Large intestine (tissue), 3 donors: ENCODE measurements around the gene SERPINF2. TPM values are rescaled to one million over a fixed set of nuclear protein-coding genes. Genes with fewer than 3 reads are reported as not detected.

Source experiments
- DNase-seq, 2 donors: peaks; one replicate each; pipeline versions ENCODE4 v3.0.0 to v3.0.0-alpha.2; 2013
- H3K27ac ChIP-seq: one replicate; pipeline ENCODE4 v1.5.1; 2013; ENCODE audit warnings: low read length
- H3K27me3 ChIP-seq: 2 replicates; pipeline ENCODE4 v1.6.1; 2013; ENCODE audit warnings: low read length; ENCODE audit not compliant: control insufficient read depth, insufficient read depth
- H3K36me3 ChIP-seq: 2 replicates; pipeline ENCODE4 v1.6.1; 2013; ENCODE audit warnings: low read length; ENCODE audit not compliant: control insufficient read depth, insufficient read depth
- H3K4me1 ChIP-seq: one replicate; pipeline ENCODE4 v1.6.1; 2013; ENCODE audit warnings: low read length; ENCODE audit not compliant: control insufficient read depth, insufficient read depth
- H3K4me3 ChIP-seq: one replicate; pipeline ENCODE4 v1.5.1; 2013; ENCODE audit warnings: low read length
- H3K9me3 ChIP-seq: one replicate; pipeline ENCODE4 v1.6.1; 2013; ENCODE audit warnings: mild to moderate bottlenecking, low read depth, low read length, moderate library complexity; ENCODE audit not compliant: control insufficient read depth
- WGBS: methylation state at CpG from one replicate; pipeline ENCODE4 v1.1.5; 2013; ENCODE audit warnings: low lambda C conversion rate; ENCODE audit not compliant: insufficient coverage; 5-methylcytosine and 5-hydroxymethylcytosine counted together
- polyA plus RNA-seq: library from polyadenylated mRNA; unstranded; fragments of 120-200 nt; gene quantifications from one replicate; pipeline ENCODE4 v1.2.1, GENCODE V29; 2013

The SERPINF2 gene
- polyA plus RNA-seq, 1 donor = 14.3 TPM

DNA sequence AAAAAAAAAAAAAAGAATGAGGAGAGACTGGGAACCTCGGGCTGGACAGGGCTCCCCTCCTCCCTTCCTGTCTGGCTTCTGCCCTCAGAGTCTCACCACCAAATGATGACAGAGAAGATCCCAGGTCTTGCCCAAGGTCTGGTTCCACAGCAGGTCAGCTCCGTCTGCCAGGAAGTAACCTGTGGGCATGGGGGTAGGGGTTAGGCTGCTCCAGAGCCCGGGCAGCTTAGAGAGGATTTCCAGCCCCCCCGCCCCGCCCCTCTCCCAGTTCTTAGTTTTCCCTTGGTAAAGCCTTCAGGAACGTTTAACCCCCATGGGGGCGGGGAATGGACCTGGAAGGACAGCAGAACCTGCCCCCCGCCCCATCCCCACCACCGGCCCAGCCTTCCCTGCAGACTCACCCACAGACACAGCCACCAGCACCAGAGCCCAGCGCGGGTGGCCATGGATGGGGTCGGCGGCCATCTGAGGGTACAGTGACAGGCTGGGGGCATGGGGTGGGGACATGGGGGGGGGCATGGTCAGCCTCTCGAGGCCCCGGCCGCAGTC is 33.2 kb upstream of the SERPINF2 start:
- DNase-seq = peak in 1 of 2 donors; percentile 30
- Histone ChIP-seq H3K36me3 (peaks cover 20% of the 10 kb centered on the region), H3K9me3 (no peaks in the 10 kb centered on the region), H3K27me3 (no peaks in the 10 kb centered on the region), H3K4me3 (peak overlapping the region; percentile 59), H3K27ac (no peak overlapping the region), H3K4me1 (peaks cover 23% of the 10 kb centered on the region)
- no CpG with 5 or more reads among the region's 16 CpGs for WGBS

DNA sequence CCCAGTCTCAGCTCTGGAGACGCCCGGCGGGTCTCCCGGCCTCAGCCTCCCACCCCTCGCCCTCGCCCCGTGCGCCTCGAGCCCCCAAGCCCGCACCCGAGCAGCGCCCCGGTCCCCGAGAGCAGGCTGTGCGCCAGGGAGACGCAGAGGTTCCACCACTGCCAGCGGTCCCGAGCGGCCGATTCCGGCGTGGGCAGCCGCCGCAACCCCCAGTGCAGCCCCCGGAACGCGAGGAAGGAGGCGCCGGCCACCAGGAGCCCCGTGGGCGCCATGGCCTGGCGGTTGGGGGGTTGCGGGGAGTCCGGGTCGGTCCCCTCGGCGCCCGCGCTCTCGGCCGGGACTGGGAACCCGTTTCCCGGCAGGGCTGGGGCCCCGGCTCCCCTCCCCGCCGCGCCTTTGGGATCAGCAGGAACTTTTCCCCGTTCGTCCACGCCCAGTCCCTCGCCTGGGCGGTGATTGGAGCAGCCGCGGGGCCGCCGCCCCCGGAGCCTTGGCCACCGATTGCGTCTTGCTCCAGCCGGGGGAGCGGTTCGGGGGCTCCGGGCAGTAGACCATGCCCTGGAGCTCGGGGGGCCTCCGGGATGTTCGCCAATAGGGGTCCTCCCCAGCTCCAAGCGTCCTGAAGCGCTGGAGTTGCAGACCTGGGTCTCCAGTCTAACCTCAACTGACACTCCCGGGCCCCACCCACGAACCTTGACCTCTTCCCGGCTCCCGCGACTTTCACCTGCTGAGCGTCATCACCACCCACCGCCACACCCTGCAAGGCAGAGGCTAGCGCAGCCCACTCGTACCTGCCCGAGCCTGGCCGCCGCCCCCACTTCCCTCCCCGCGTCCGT is 32.5 kb upstream of the SERPINF2 start, which contains the start of gene TLCD2:
TLCD2 (minus strand) TSS at position 407 of the 836 bp plus-strand sequence; CDS start at position 272, 135 bp downstream.
- Histone ChIP-seq H3K27me3 (no peaks in the 10 kb centered on the region), H3K4me3 (peak within 1 kb of the TSS; percentile 59), H3K27ac (peak within 1 kb of the TSS; percentile 46), H3K9me3 (no peaks in the 10 kb centered on the region), H3K4me1 (peaks cover 28% of the 10 kb centered on the region), H3K36me3 (peaks cover 20% of the 10 kb centered on the region)
- DNase-seq = peak; percentile 81 to 96
- no CpG with 5 or more reads among the region's 83 CpGs for WGBS

DNA sequence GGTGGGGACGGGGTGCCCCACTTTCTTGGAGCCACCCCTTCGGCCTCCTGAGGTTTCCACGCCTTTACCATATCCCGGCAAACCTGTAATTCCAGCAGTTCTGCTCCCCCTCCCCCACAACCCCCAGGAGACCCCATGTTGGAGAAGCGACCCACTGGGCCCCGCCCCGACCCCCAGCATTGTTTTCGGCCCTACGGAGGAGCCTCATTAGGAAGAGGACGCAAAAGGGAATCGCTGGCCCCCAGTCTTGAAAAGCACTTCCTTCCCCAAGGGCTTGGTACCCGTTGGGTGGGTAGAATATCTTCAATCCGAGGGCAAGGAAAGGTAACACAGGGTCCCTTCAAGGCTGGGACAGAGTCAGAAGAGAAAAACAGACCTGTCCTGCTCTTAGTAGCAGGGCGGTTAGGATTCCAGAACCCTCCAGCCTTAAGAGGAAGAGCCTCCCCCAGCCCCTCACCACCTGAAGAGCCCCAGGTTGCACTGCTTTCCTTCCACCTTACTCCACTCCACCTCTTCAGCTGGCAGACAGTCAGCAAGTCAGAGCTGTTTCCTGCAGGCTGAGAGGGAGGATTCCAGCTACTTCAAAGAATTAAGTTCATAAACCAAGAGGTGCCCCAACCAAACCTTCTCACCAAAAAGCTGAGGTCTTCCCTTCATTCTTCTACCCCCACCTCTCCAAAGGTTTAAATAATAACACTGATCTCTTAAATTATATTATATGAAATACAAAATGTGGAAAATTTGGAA is 31.7 kb upstream of the SERPINF2 start:
- Histone ChIP-seq H3K4me3 (peak overlapping the region; percentile 59), H3K4me1 (peaks cover 30% of the 10 kb centered on the region), H3K36me3 (peaks cover 20% of the 10 kb centered on the region), H3K9me3 (no peaks in the 10 kb centered on the region), H3K27me3 (no peaks in the 10 kb centered on the region), H3K27ac (peak overlapping the region; percentile 23)
- peak in 1 of 2 donors; percentile 42 for DNase-seq
- WGBS = no CpG with 5 or more reads among the region's 14 CpGs

DNA sequence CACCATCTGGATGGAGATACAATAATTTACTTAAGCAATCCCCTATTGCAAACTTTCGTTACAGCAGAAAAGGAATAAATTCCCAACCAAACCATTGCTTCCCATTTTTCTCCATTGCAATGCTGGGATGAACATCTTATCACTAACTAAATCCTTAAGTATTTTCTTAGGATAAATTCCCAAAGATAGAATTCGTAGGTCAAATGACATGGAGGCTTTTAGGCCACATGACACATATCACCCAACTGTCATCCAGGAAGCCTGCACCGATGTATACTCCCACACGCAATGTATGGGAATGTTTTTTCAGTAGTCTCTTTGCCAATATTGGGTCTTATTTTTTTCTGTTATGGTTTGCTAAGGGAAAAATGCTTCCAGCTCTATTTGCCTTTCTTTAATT is 30.9 kb upstream of the SERPINF2 start:
- Histone ChIP-seq H3K9me3 (no peaks in the 10 kb centered on the region), H3K27me3 (no peaks in the 10 kb centered on the region), H3K4me1 (peaks cover 30% of the 10 kb centered on the region), H3K27ac (no peak overlapping the region), H3K4me3 (no peak overlapping the region), H3K36me3 (peaks cover 20% of the 10 kb centered on the region)
- no CpG with 5 or more reads among the region's 4 CpGs for WGBS
- no peak for DNase-seq

DNA sequence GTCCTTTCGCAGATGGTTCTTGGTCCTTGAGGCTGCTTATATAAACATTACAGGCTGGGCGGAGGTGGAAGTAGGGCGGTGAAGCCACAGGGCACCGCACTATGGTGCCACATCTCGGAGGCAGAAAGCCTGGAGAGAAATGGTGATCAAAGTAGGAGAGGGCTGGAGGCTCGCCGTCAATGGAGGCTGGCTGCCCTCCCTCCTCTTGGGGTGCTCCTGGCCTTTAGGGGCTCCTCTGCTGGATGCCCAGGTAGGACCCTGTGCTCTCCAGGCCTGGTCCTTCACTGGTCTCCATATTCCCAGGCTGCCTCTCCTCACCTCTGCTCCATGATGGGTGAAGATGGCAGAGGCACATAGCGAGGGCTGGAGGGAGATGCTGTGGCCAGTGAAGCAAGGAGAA is 30.4 kb upstream of the SERPINF2 start:
- Histone ChIP-seq H3K27me3 (no peaks in the 10 kb centered on the region), H3K4me3 (no peak overlapping the region), H3K9me3 (no peaks in the 10 kb centered on the region), H3K4me1 (peaks cover 31% of the 10 kb centered on the region), H3K27ac (no peak overlapping the region), H3K36me3 (peaks cover 18% of the 10 kb centered on the region)
- DNase-seq = no peak
- WGBS = no CpG with 5 or more reads among the region's 8 CpGs

DNA sequence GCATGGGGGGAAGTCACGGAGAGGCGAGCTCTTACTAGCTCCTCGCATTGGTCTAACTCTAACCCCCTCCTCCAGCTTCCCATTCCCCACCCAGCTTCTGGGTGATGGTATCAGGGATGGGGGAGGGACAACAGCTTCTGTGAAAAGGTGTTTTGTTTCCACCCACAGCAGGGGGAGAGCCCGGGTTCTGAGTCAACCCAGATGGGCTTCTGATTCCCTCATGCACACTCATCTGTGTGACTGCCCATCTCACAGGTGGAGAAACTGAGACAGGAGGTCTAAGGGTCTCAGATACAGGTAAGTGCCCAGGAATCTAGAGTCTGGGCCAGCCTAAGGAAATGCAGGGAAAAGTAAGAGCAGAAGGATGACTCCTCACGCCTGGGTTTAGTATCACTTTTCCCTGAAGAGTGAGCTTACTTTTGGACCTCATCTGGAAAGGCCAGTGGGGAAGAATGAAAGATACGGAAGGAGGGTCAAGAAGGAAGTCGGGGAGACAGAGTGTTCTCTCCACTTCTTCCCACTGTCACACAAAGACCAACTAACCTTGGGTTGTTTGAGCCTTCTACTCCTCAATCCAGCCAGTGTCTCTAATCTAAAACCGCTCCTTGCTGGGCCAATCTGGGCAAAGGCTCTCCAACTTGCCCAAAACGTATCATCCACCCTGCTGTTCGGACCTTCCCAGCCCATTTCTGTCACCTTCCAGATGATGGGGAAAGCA is 29.4 kb upstream of the SERPINF2 start:
- Histone ChIP-seq H3K4me3 (no peak overlapping the region), H3K27me3 (no peaks in the 10 kb centered on the region), H3K27ac (peak overlapping the region; percentile 79), H3K9me3 (no peaks in the 10 kb centered on the region), H3K36me3 (peaks cover 17% of the 10 kb centered on the region), H3K4me1 (peaks cover 38% of the 10 kb centered on the region)
- DNase-seq = no peak
- WGBS = 67% methylated on average over 2 of the region's 10 CpGs

DNA sequence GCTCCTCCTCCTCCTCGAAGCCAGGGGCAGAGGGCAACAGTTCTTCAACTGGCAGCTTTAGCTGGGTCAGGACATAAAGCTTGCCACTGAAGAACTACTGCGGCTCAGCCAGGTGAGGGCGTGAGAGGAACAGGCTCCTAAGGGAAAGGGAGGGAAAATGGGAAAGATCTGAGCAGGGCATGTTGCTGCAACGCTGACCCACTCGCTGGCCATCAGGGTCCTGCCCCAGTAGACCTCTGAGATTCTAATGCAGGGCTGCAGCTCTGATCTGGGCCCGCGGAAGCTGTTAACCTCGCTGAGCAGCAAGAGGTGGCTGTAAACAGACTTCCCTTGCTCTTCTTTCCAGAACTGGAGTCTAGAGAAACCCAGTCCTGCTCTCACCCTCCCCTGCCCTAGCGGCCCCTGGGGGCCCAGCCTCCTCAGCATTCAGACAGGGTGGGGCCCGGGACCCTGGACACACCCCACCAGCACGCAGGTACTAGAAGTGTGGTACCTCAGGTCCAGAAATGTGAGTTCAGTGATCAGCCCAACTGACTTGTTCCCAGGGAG is 28.7 kb upstream of the SERPINF2 start:
- DNase-seq = peak; percentile 74 to 77
- Histone ChIP-seq H3K27me3 (no peaks in the 10 kb centered on the region), H3K4me1 (peaks cover 38% of the 10 kb centered on the region), H3K36me3 (peaks cover 17% of the 10 kb centered on the region), H3K27ac (peak overlapping the region; percentile 79), H3K9me3 (no peaks in the 10 kb centered on the region), H3K4me3 (peak overlapping the region; percentile 77)
- no CpG with 5 or more reads among the region's 11 CpGs for WGBS

DNA sequence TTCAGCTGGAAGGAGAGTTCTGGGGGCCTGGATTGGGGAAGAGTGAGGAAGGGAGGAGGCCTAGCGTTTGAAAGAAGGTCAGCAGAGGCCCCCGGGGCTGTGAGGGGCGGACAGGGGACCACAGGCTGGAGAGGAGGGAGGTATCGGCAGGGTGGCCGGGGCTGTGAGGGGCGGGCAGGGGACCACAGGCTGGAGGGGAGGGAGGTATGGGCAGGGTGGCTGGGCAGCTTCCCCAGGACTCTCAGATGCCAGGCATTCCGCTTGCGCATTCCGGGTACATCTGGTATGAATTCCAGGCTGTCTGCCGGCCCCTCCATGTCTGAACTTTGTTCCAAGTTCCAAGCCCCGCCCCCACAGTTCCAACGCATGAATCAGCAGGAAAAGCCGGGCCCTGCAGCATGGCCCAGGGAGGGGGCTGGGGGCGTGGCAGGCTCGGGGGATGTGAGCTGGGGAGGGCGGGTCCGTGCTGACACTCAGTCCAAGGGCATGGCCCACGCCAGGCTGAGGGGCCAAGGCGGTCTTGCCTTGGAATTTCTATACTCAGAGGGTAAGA is 28.2 kb upstream of the SERPINF2 start:
- WGBS = no CpG with 5 or more reads among the region's 19 CpGs
- Histone ChIP-seq H3K4me3 (peak overlapping the region; percentile 77), H3K27ac (peak overlapping the region; percentile 98), H3K36me3 (peaks cover 17% of the 10 kb centered on the region), H3K4me1 (peaks cover 36% of the 10 kb centered on the region), H3K27me3 (no peaks in the 10 kb centered on the region), H3K9me3 (no peaks in the 10 kb centered on the region)
- DNase-seq = peak; percentile 97 to 98

DNA sequence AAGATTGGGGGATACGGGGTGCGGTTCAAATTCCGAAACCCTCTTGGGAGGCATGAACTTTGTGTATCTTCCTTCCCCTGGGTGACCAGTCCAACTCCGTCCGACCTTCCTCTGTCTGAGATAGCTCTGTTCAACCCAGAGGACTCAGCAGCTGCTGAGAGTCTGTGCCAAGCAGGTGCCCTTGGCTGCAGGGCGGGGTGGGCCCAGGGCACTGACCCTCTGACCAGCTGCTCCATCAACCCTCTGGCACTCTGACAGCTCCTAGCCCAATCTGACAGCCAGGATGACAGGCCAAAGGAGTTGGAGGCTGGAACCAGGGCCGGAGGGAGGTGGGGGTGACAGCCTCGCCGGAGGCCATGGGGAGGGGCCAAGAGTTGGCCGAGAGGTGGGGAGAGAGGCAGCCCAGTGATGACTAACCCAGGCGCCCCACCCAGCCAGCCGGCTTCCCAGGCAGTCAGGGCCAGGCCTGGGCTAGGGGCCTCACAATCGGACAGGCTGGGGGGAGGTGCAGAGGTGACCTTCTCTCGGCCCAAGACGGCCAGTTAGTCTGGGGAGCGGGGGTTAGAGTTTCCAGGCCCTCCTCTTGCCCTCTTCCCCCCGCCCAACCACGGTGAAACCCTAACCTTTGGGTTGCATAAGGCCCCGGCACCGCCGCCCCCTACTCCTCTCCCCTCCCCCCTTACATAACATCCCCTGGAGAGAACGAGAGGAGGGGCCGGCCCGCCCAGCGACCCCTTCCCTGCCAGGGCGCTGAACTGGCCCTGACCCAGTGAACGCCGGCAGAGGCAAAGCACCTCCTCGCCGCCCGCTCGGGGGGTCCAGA is 27.5 kb upstream of the SERPINF2 start:
- no CpG with 5 or more reads among the region's 32 CpGs for WGBS
- DNase-seq = peak; percentile 83 to 86
- H3K4me1 ChIP-seq = peaks cover 36% of the 10 kb centered on the region
- H3K4me3 ChIP-seq = peak overlapping the region; percentile 77
- H3K27ac ChIP-seq = peak overlapping the region; percentile 98
- no peaks in the 10 kb centered on the region for H3K27me3 ChIP-seq
- peaks cover 17% of the 10 kb centered on the region for H3K36me3 ChIP-seq
- H3K9me3 ChIP-seq = no peaks in the 10 kb centered on the region
